Duodenal mucosa (tissue), 2 donors: ENCODE measurements around the gene NRAS.

Experiments used
- H3K27ac ChIP-seq: one replicate; pipeline ENCODE4 v1.7.0; 2013; ENCODE audit warnings: low read depth, low read length
- H3K27me3 ChIP-seq, 2 donors: one replicate each; pipeline ENCODE4 v1.7.0; 2013; ENCODE audit warnings: low read length in 2 of 2, control low read depth in 1 of 2; ENCODE audit not compliant: insufficient read depth in 2 of 2, control insufficient read depth in 1 of 2
- H3K36me3 ChIP-seq, 2 donors: one replicate each; pipeline ENCODE4 v1.7.0; 2013; ENCODE audit warnings: low read length in 2 of 2, control low read depth in 1 of 2; ENCODE audit not compliant: insufficient read depth in 2 of 2, control insufficient read depth in 1 of 2
- H3K4me1 ChIP-seq, 2 donors: one replicate each; pipeline ENCODE4 v1.7.0; 2013; ENCODE audit warnings: low read length in 2 of 2, control low read depth in 1 of 2; ENCODE audit not compliant: insufficient read depth in 2 of 2, control insufficient read depth in 1 of 2
- H3K4me3 ChIP-seq, 2 donors: one replicate each; pipeline ENCODE4 v1.7.0; 2013; ENCODE audit warnings: low read length in 2 of 2, low read depth in 1 of 2
- H3K9ac ChIP-seq, 2 donors: one replicate each; pipeline ENCODE4 v1.7.0; 2013; ENCODE audit warnings: low read length in 2 of 2, low read depth in 1 of 2
- H3K9me3 ChIP-seq, 2 donors: one replicate each; pipeline ENCODE4 v1.7.0; 2013; ENCODE audit warnings: low read length in 2 of 2, control low read depth in 1 of 2; ENCODE audit not compliant: control insufficient read depth in 1 of 2

Gene NRAS

DNA sequence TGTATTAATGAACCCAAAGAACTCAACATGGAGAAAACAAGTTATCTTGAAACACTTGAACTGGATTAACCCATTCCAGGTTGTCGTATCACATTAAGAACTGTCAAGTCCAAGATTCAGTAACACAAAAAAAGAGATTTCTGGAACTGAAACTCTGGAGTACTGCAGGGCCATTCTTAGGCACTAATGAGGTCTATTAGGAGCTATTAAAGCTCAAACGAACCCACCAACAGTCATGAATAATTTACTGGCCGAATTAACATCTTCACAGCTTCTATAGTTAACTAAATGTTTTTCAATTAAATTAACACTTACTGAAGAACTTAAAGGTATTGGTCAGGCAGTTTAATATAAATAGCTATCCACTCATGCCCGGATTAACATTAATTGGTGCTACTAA lies 36.6 kb upstream of the NRAS start:
- no peak overlapping the region for H3K4me3 ChIP-seq
- H3K27me3 ChIP-seq: no peaks in the 10 kb centered on the region
- no peak overlapping the region for H3K27ac ChIP-seq
- H3K9ac ChIP-seq: no peak overlapping the region
- H3K9me3 ChIP-seq: no peaks in the 10 kb centered on the region
- peaks cover 15 to 19% of the 10 kb centered on the region in 2 donors for H3K36me3 ChIP-seq
- peaks cover 53 to 61% of the 10 kb centered on the region in 2 donors for H3K4me1 ChIP-seq

DNA sequence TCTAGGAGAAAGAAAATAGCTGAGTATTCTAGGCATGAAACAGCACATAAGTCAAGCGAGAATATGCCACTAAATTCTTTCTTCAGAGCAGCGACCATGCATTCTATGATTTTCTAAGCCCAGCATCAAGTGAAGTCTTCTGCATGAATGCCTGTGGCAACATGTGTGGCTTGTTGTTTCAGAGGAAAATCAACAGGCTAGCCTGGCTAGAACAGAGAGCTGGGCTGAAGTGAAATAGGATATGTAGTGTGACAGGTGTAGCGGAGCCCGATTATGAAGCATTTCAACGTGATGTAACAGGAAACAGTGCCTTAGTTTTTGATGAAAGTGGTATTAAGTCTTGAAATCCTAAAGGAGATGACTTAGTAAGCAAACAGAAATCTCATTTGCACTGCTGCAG lies 34.2 kb upstream of the NRAS start:
- H3K4me3 ChIP-seq: no peak overlapping the region
- H3K9ac ChIP-seq: no peak overlapping the region
- H3K36me3 ChIP-seq: peaks cover 15 to 34% of the 10 kb centered on the region in 2 donors
- no peaks in the 10 kb centered on the region for H3K27me3 ChIP-seq
- H3K27ac ChIP-seq: no peak overlapping the region
- peaks cover 41 to 67% of the 10 kb centered on the region in 2 donors for H3K4me1 ChIP-seq
- no peaks in the 10 kb centered on the region for H3K9me3 ChIP-seq

DNA sequence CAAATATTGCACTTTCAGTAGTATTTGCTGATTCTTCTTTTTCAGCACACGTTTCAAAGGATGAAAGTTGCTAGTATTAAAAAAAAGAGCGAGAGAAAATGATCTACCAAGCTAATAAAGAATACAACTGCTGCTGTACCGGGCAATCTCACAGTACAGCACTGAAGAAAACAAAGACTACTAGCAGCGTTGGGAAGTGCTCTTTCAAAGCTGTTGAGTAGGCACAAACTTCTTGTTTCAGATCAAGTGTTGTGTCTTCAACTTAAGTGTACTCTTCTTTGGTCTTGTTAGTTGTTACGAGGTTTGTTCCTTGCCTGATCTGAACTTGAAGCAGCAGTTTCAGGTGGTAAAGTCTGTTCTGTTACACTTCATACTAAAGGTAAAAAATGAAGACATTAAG lies 33.3 kb upstream of the NRAS start:
- no peak overlapping the region for H3K4me3 ChIP-seq
- H3K36me3 ChIP-seq: peaks cover 19 to 35% of the 10 kb centered on the region in 2 donors
- no peaks in the 10 kb centered on the region for H3K9me3 ChIP-seq
- H3K27me3 ChIP-seq: no peaks in the 10 kb centered on the region
- no peak overlapping the region for H3K27ac ChIP-seq
- H3K4me1 ChIP-seq: peaks cover 32 to 57% of the 10 kb centered on the region in 2 donors
- H3K9ac ChIP-seq: no peak overlapping the region

GRCh38 chr1:114746450-114747121 lies 30.0 kb upstream of the NRAS start:
- Histone ChIP-seq H3K4me3 (no peak overlapping the region), H3K4me1 (peaks cover 10 to 26% of the 10 kb centered on the region in 2 donors), H3K9me3 (no peaks in the 10 kb centered on the region), H3K27me3 (no peaks in the 10 kb centered on the region), H3K36me3 (peaks cover 22 to 48% of the 10 kb centered on the region in 2 donors), H3K27ac (no peak overlapping the region), H3K9ac (no peak overlapping the region)

DNA sequence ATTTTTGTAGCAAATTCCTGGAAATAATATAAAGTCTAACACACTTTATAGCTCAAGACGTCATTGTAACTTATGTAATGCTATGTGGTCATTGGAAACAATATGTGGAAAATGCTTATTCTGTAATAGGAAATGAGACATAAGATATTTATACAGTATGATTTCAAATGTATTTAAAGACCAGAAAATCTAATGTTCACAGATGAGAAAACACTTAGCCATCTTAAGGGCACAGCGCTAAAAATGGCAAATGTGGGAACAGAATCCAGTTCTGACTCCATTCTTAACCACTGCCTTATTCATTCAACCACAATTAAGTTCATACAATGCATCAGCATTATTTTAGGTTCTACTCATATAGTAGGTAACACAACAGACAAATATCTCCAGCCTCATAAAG lies 28.7 kb upstream of the NRAS start:
- H3K4me3 ChIP-seq: no peak overlapping the region
- H3K27ac ChIP-seq: no peak overlapping the region
- H3K9ac ChIP-seq: no peak overlapping the region
- peaks cover 26 to 55% of the 10 kb centered on the region in 2 donors for H3K36me3 ChIP-seq
- H3K4me1 ChIP-seq: peaks cover 4 to 15% of the 10 kb centered on the region in 2 donors
- H3K27me3 ChIP-seq: no peaks in the 10 kb centered on the region
- no peaks in the 10 kb centered on the region for H3K9me3 ChIP-seq

- Histone ChIP-seq H3K27me3 (no peaks in the 10 kb centered on the region), H3K4me3 (no peak overlapping the region), H3K9ac (no peak overlapping the region), H3K9me3 (no peaks in the 10 kb centered on the region), H3K36me3 (peaks cover 18 to 49% of the 10 kb centered on the region in 2 donors), H3K27ac (no peak overlapping the region), H3K4me1 (peaks cover 6 to 20% of the 10 kb centered on the region in 2 donors)
Observed at GRCh38 chr1:114741963-114742746, 25.6 kb upstream of the NRAS start.

- H3K9me3 ChIP-seq: no peaks in the 10 kb centered on the region
- no peaks in the 10 kb centered on the region for H3K27me3 ChIP-seq
- H3K4me3 ChIP-seq: no peak overlapping the region
- H3K9ac ChIP-seq: no peak overlapping the region
- no peak overlapping the region for H3K27ac ChIP-seq
- peaks cover 12 to 28% of the 10 kb centered on the region in 2 donors for H3K4me1 ChIP-seq
- H3K36me3 ChIP-seq: peaks cover 33 to 52% of the 10 kb centered on the region in 2 donors
Observed at GRCh38 chr1:114740331-114740730, 23.8 kb upstream of the NRAS start.

DNA sequence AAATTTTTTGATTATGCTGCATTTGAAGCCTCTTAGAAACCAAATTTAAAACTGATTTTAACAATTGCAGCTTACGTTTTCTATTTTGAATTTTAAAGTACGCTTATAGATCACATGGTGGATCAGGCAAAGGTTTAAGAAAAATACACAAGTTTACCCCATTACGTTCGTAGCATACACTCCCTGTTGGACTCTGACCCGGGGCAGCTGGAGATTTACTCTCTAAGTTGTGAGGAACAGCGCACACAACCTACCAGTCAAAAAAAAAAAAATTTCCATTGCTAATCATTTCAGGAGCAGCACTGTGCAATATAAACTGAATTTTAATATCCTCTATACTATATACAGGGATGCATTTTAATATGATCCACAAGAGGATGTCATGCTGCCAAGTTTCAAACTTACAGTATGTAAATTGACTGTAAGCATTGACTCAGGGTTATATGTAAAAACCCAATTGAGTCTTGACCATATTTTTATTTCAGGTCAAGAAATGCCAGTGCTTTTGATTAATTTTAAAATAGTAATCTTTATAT lies 20.8 kb upstream of the NRAS start:
- Histone ChIP-seq H3K9ac (no peak overlapping the region), H3K9me3 (no peaks in the 10 kb centered on the region), H3K4me1 (peaks cover 12 to 33% of the 10 kb centered on the region in 2 donors), H3K27ac (no peak overlapping the region), H3K36me3 (peaks cover 49 to 72% of the 10 kb centered on the region in 2 donors), H3K4me3 (no peak overlapping the region), H3K27me3 (no peaks in the 10 kb centered on the region)

- no peak overlapping the region for H3K9ac ChIP-seq
- peaks cover 12 to 33% of the 10 kb centered on the region in 2 donors for H3K4me1 ChIP-seq
- no peaks in the 10 kb centered on the region for H3K9me3 ChIP-seq
- peaks cover 64 to 78% of the 10 kb centered on the region in 2 donors for H3K36me3 ChIP-seq
- no peaks in the 10 kb centered on the region for H3K27me3 ChIP-seq
- H3K4me3 ChIP-seq: no peak overlapping the region
- H3K27ac ChIP-seq: peak overlapping the region; percentile 34
Observed at GRCh38 chr1:114735479-114735878, 18.9 kb upstream of the NRAS start.

DNA sequence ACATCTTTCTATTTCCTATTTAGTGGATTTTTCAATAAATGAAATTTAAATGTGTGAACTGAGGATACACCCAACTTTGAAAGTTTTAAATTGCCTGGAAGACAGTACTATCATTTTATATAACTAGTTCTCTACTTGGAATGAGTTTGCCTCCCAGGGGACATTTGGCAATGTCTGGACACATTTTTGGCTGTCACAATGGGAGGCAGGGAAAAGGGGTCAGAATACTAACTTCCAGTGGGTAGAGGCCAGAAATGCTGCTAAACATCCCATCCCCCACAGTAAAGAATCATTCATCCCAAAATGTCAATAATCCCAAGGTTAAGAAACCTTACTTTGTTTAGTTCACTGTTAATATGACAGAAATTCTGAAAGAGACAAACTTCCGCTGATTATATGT lies 13.2 kb upstream of the NRAS start:
- peaks cover 79 to 99% of the 10 kb centered on the region in 2 donors for H3K36me3 ChIP-seq
- no peaks in the 10 kb centered on the region for H3K27me3 ChIP-seq
- peaks cover 0 to 3% of the 10 kb centered on the region in 2 donors for H3K4me1 ChIP-seq
- no peak overlapping the region for H3K27ac ChIP-seq
- no peak overlapping the region for H3K9ac ChIP-seq
- no peaks in the 10 kb centered on the region for H3K9me3 ChIP-seq
- H3K4me3 ChIP-seq: no peak overlapping the region
